PC-3 (cell line): ENCODE data around the gene NOM1. TPM values are rescaled to one million over a fixed set of nuclear protein-coding genes. Genes with fewer than 3 reads are reported as not detected.

Experiments
- ATAC-seq: fragments of 200-7000 bp; cut with Tn5 transposase; 2 replicates; pipeline ENCODE4 v1.9.1; 2020; ENCODE audit warnings: mild to moderate bottlenecking, moderate library complexity
- BruUV-seq: library from RNA; stranded (reverse); fragments of 400-500 nt; replicated peaks from 2 replicates; lab custom pipeline; 2021; lab: Mats Ljungman, UMichigan
- CTCF ChIA-PET: fragments of 300-600 bp; sonication (Branson Sonifier 250); formaldehyde crosslinking; loops from one replicate; lab custom pipeline; 2022; ENCODE audit warnings: antibody characterized with exemption; lab: Charles Lee
- POLR2A ChIA-PET: fragments of 300-600 bp; sonication (Branson Sonifier 250); formaldehyde crosslinking; loops from one replicate; lab custom pipeline; 2022; ENCODE audit warnings: antibody characterized with exemption; ENCODE audit not compliant: unreplicated experiment; lab: Charles Lee
- DNase-seq: peaks from one replicate; pipeline ENCODE4 v3.0.0-alpha.2; 2015
- H2AFZ ChIP-seq: fragments of 300-600 bp; sonication (generic); 2 replicates; pipeline ENCODE4 v1.6.0; 2016; ENCODE audit warnings: antibody characterized with exemption, low read length
- H3F3A ChIP-seq: fragments of 300-600 bp; sonication (generic); one replicate; pipeline ENCODE4 v1.6.0; 2017; ENCODE audit warnings: antibody characterized with exemption, low read length, control low read depth, mild to moderate bottlenecking; ENCODE audit not compliant: unreplicated experiment
- H3K27ac ChIP-seq: fragments of 300-600 bp; sonication (generic); 2 replicates; pipeline ENCODE4 v1.5.1; 2016; ENCODE audit warnings: mild to moderate bottlenecking, low read length
- H3K27me3 ChIP-seq: fragments of 300-600 bp; sonication (generic); 2 replicates; pipeline ENCODE4 v1.6.1; 2016; ENCODE audit warnings: low read length, mixed read lengths
- H3K36me3 ChIP-seq: fragments of 300-600 bp; sonication (generic); 2 replicates; pipeline ENCODE4 v1.6.1; 2016; ENCODE audit warnings: low read depth, mixed run types, low read length, mixed read lengths
- H3K4me1 ChIP-seq: fragments of 300-600 bp; sonication (generic); 2 replicates; pipeline ENCODE4 v1.5.1; 2016; ENCODE audit warnings: low read length; ENCODE audit not compliant: insufficient read depth
- H3K4me2 ChIP-seq: fragments of 300-600 bp; sonication (generic); 2 replicates; pipeline ENCODE4 v1.6.0; 2016; ENCODE audit warnings: low read length
- H3K4me3 ChIP-seq: fragments of 300-600 bp; sonication (generic); 2 replicates; pipeline ENCODE4 v1.5.1; 2016; ENCODE audit warnings: mild to moderate bottlenecking, low read length, mixed read lengths
- H3K79me2 ChIP-seq: fragments of 300-600 bp; sonication (generic); 2 replicates; pipeline ENCODE4 v1.6.1; 2017; ENCODE audit warnings: low read length, mixed read lengths
- H3K9ac ChIP-seq: fragments of 300-600 bp; sonication (generic); 2 replicates; pipeline ENCODE4 v1.6.0; 2016; ENCODE audit warnings: mild to moderate bottlenecking, low read length
- H3K9me2 ChIP-seq: fragments of 300-600 bp; sonication (generic); replicated peaks from 2 replicates; pipeline ENCODE4 v1.6.1; 2016; ENCODE audit warnings: mixed run types, low read length, mixed read lengths
- H3K9me3 ChIP-seq: fragments of 300-600 bp; sonication (generic); 2 replicates; pipeline ENCODE4 v1.6.1; 2016; ENCODE audit warnings: low read length, mixed read lengths
- H4K20me1 ChIP-seq: fragments of 300-600 bp; sonication (generic); 2 replicates; pipeline ENCODE4 v1.6.1; 2016; ENCODE audit warnings: low read length, mixed read lengths
- EZH2 ChIP-seq: fragments of 300-600 bp; sonication (generic); IDR thresholded peaks from one replicate; pipeline ENCODE4 v1.6.1; 2017; ENCODE audit warnings: antibody characterized with exemption, mild to moderate bottlenecking, low read length; ENCODE audit not compliant: unreplicated experiment
- EZH2phosphoT487 ChIP-seq: fragments of 300-600 bp; sonication (generic); IDR thresholded peaks from 2 replicates; pipeline ENCODE4 v1.6.1; 2018; ENCODE audit warnings: mild to moderate bottlenecking, antibody characterized with exemption, low read length, borderline replicate concordance
- intact Hi-C: fragments of 100-400 bp; cut with micrococcal nuclease; formaldehyde crosslinking; loops from 2 replicates; pipeline ENCODE4 v1.9.0; 2023
- total RNA-seq: library from RNA; depleted of rRNA; stranded (reverse); fragments of >200 nt; gene quantifications from 2 replicates; pipeline ENCODE4 v1.2.3, GENCODE V29; 2014
- TF ChIP-seq, protein P1 (sequence below): fragments of 300-600 bp; sonication (generic); conservative IDR thresholded peaks from 2 replicates; pipeline ENCODE4 v1.5.1; 2017; ENCODE audit warnings: antibody characterized with exemption, low read depth, mild to moderate bottlenecking, low read length

NOM1 gene
- total RNA-seq, 1 experiment from 2014 or later: 17.7 TPM

DNA sequence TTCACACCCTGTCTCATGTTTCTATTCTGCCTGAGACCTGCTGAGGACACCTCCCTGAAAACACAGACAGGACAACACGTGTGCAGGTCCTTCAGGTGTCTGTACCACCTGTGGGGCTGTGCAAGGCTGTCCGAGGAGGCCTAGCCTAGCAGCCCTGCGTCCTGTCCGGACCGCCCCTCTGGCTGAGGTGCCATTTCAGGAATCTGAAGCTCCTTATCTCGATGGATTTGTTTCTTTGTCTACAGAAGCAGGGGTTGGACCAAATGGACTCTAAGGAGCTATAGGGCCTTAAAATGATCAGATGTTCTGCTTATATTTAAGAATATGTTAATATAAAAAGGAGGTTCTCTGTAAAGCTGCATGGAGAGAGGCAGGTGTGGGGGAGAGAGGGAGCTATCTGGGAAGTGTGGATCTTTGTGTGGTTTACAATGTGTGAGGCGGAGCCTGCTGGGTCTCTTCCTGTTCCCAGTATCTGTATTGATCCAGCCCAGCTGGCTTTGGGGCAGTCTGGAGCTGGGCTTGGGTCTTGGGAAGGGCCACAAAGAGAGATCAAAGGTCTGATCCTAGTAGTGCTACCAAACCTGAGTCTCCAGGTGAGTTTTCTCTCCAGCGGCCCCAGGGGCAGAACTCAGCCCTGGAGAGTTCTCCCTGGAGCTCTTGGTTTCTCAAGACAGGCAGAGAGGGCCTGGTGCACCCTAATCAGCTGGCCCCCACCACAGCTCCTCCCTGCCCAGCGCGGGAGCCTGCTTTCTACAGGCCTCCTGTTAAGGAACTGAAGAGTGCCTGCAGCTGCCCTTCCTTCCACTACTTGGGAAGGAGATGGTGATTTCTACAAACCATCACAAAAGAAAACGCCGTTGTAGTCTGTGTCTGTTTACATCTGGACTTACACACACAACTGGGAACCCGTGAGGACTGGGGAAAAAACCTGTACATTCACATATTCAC, 64.4 kb downstream of the NOM1 start:
- ChIA-PET POLR2A (no interaction called here), CTCF (no interaction called here)
- Histone ChIP-seq H3K4me2 (no peak overlapping the region), H3K27me3 (peaks cover 43% of the 10 kb centered on the region), H3K79me2 (0 out of 2 replicates have a peak, but pooled peaks cover 4% of the 10 kb centered on the region), H3K27ac (no peak overlapping the region), H4K20me1 (no peaks in the 10 kb centered on the region), H3K9me3 (no peaks in the 10 kb centered on the region), H3K9ac (no peak overlapping the region), H3F3A (no peaks in the 10 kb centered on the region), H2AFZ (no peak overlapping the region), H3K4me1 (peaks cover 13% of the 10 kb centered on the region), H3K9me2 (no peaks in the 10 kb centered on the region), H3K36me3 (no peaks in the 10 kb centered on the region), H3K4me3 (no peak overlapping the region)
- intact Hi-C loops: no loop called here
- TF ChIP-seq EZH2phosphoT487 (no peak), EZH2 (no peak)
- TF ChIP-seq, protein P1, sequence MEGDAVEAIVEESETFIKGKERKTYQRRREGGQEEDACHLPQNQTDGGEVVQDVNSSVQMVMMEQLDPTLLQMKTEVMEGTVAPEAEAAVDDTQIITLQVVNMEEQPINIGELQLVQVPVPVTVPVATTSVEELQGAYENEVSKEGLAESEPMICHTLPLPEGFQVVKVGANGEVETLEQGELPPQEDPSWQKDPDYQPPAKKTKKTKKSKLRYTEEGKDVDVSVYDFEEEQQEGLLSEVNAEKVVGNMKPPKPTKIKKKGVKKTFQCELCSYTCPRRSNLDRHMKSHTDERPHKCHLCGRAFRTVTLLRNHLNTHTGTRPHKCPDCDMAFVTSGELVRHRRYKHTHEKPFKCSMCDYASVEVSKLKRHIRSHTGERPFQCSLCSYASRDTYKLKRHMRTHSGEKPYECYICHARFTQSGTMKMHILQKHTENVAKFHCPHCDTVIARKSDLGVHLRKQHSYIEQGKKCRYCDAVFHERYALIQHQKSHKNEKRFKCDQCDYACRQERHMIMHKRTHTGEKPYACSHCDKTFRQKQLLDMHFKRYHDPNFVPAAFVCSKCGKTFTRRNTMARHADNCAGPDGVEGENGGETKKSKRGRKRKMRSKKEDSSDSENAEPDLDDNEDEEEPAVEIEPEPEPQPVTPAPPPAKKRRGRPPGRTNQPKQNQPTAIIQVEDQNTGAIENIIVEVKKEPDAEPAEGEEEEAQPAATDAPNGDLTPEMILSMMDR: no peak
- BruUV-seq: no TSS peak
- ATAC-seq (no peak), DNase-seq (no peak)

DNA sequence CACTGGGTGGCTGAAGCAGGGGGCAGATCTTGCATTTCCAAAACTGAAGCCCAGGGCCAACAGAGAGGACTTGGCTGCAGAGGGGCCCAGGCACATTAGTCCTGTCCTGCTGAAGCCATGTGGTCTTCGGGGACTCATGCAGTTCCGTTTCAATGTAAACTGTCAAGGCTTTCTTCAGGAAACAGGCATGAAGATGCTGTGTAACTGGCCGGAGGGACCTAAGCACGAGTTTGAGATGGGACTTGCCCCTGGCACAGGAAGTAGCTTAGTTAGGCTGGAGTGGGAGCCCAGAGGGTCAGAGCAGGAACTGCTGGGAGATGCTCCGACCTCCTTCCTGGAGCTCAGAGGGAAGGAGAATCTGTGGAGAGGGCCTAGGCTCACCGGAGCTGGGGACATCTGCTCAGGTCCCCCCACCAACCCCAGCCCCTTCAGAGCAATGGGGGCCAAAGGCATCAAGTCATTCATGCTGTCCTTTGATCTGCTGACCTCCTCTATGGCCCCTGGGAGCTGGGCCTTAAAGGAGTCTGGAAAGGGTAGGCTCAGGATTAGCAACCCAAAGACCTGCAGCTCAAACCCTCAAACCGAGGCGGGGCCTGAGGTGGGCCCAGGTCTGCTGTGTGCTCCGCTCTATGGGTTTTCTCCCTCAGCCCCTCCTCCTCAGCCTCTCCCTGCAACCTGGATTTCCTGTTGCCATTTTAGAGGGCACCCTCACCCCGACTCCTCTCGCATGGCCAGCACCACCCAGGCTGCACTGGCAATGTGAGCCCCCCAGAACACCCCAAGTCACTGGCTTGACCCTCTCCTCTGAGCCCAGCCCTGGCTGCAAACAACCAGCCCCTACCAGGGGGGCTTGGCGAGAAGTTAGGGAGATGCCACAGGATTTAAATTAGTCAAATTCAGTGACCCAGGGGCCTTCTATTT, 65.4 kb downstream of the NOM1 start:
- Histone ChIP-seq H2AFZ (no peak overlapping the region), H3K27ac (no peak overlapping the region), H3K9me3 (no peaks in the 10 kb centered on the region), H3K4me3 (no peak overlapping the region), H3K36me3 (no peaks in the 10 kb centered on the region), H4K20me1 (no peaks in the 10 kb centered on the region), H3K27me3 (peaks cover 47% of the 10 kb centered on the region), H3F3A (no peaks in the 10 kb centered on the region), H3K4me2 (no peak overlapping the region), H3K79me2 (0 out of 2 replicates have a peak, but pooled peaks cover 4% of the 10 kb centered on the region), H3K9me2 (no peaks in the 10 kb centered on the region), H3K4me1 (peaks cover 13% of the 10 kb centered on the region), H3K9ac (no peak overlapping the region)
- DNase-seq: no peak
- intact Hi-C loops: no loop called here
- POLR2A ChIA-PET: no interaction called here
- ATAC-seq: no peak
- TF ChIP-seq EZH2phosphoT487 (no peak), EZH2 (no peak)
- TF ChIP-seq, protein P1: no peak
- CTCF ChIA-PET: no interaction called here
- BruUV-seq: no TSS peak
